HCT116 (cell line): Measurements from ENCODE around the gene CLEC11A. TPM values are rescaled to one million over a fixed set of nuclear protein-coding genes. Genes with fewer than 3 reads are reported as not detected.
"Not testable (repeated sequence)": the region's sequence is repeated elsewhere in the genome, so short reads cannot be mapped to it uniquely, and the experiment has no call there.

Experiments used
- ATAC-seq: fragments of 200-7000 bp; cut with Tn5 transposase; 2 replicates; pipeline ENCODE4 v1.9.1; 2020; ENCODE audit warnings: mild to moderate bottlenecking, moderate library complexity
- BruUV-seq: library from RNA; stranded (reverse); fragments of 400-500 nt; replicated peaks from 2 replicates; lab custom pipeline; 2021; lab: Mats Ljungman, UMichigan
- CTCF ChIA-PET: fragments of 300-600 bp; sonication (Branson Sonifier 250); formaldehyde crosslinking; loops from one replicate; lab custom pipeline; 2021; ENCODE audit warnings: antibody characterized with exemption; lab: Charles Lee
- POLR2A ChIA-PET: fragments of 300-600, 350-600 bp; sonication (Branson Sonifier 250); formaldehyde crosslinking; loops from one replicate; lab custom pipeline; 2021; ENCODE audit warnings: antibody characterized with exemption; lab: Charles Lee
- RAD21 ChIA-PET, 2 experiments: fragments of 300-600 bp; sonication (Branson Sonifier 250); formaldehyde crosslinking; loops; one replicate each; lab custom pipeline; 2023; ENCODE audit warnings: low total read pairs in 2 of 2; ENCODE audit not compliant: uncharacterized antibody in 2 of 2, unreplicated experiment in 2 of 2, low non-redundant PET in 1 of 2; lab: Charles Lee
- DNase-seq: peaks from one replicate; pipeline ENCODE4 v3.0.0-alpha.2; 2010; ENCODE audit warnings: low read depth, low spot score
- H2AFZ ChIP-seq: fragments of 200-600 bp; shearing (Covaris generic), sonication (generic); 2 replicates; pipeline ENCODE4 v1.6.1; 2017; ENCODE audit warnings: low read depth, mixed run types, mixed read lengths, antibody characterized with exemption, low read length; ENCODE audit not compliant: poor library complexity, severe bottlenecking
- H3K27ac ChIP-seq: 2 replicates; pipeline ENCODE4 v1.5.1; 2012; ENCODE audit warnings: low read depth, low read length
- H3K27me3 ChIP-seq: fragments of 200-600 bp; sonication (generic); 2 replicates; pipeline ENCODE4 v1.6.1; 2016; ENCODE audit warnings: mixed run types, low read length, mixed read lengths; ENCODE audit not compliant: insufficient read depth
- H3K36me3 ChIP-seq, 2 experiments: fragments of 200-500 bp in 1 of 2; fragments of 200-600 bp in 1 of 2; sonication (Bioruptor generic) in 1 of 2; sonication (generic) in 1 of 2; 2 replicates each; pipeline versions ENCODE4 v1.5.1 to v1.6.1; 2014 to 2016; ENCODE audit warnings: low read length in 2 of 2, inconsistent platforms in 1 of 2, mixed read lengths in 1 of 2, mixed run types in 1 of 2; ENCODE audit not compliant: insufficient read depth in 2 of 2, control insufficient read depth in 1 of 2
- H3K4me1 ChIP-seq, 2 experiments: fragments of 200-600 bp in 1 of 2; sonication (generic) in 1 of 2; 2 replicates each; pipeline versions ENCODE4 v1.5.1 to v1.6.1; 2012 to 2017; ENCODE audit warnings: low read length in 2 of 2, inconsistent platforms in 1 of 2, mild to moderate bottlenecking in 1 of 2, mixed read lengths in 1 of 2, mixed run types in 1 of 2, moderate library complexity in 1 of 2; ENCODE audit not compliant: insufficient read depth in 2 of 2, control insufficient read depth in 1 of 2
- H3K4me2 ChIP-seq: fragments of 200-600 bp; sonication (generic); 2 replicates; pipeline ENCODE4 v1.6.1; 2017; ENCODE audit warnings: mixed run types, low read length, mixed read lengths
- H3K4me3 ChIP-seq, 2 experiments: fragments of 200-600 bp in 1 of 2; sonication (generic) in 1 of 2; replicated peaks in 1 of 2; 2 replicates each; pipeline ENCODE4 v1.5.1; 2011 to 2016; ENCODE audit warnings: low read length in 2 of 2, control low read depth in 1 of 2, low read depth in 1 of 2, mild to moderate bottlenecking in 1 of 2, mixed read lengths in 1 of 2, mixed run types in 1 of 2
- H3K79me2 ChIP-seq: fragments of 200-600 bp; sonication (generic); 2 replicates; pipeline ENCODE4 v1.6.1; 2017; ENCODE audit warnings: mild to moderate bottlenecking, mixed run types, low read length, moderate library complexity, mixed read lengths; ENCODE audit not compliant: insufficient read depth
- H3K9ac ChIP-seq: fragments of 200-600 bp; sonication (generic); 2 replicates; pipeline ENCODE4 v1.6.1; 2016; ENCODE audit warnings: low read length, mixed read lengths
- H3K9me2 ChIP-seq: fragments of 200-600 bp; sonication (generic), shearing (Covaris generic); 2 replicates; pipeline ENCODE4 v1.6.1; 2017; ENCODE audit warnings: mixed run types, mild to moderate bottlenecking, moderate library complexity; ENCODE audit not compliant: insufficient read depth
- H3K9me3 ChIP-seq, 2 experiments: fragments of 200-500 bp in 1 of 2; fragments of 200-600 bp in 1 of 2; sonication (Bioruptor generic) in 1 of 2; sonication (generic) in 1 of 2; 2 replicates each; pipeline ENCODE4 v1.6.1; 2014 to 2017; ENCODE audit warnings: low read length in 2 of 2, mixed read lengths in 2 of 2, inconsistent platforms in 1 of 2, low read depth in 1 of 2, mild to moderate bottlenecking in 1 of 2, mixed run types in 1 of 2, moderate library complexity in 1 of 2; ENCODE audit not compliant: control insufficient read depth in 1 of 2, insufficient read depth in 1 of 2
- H4K20me1 ChIP-seq: fragments of 200-600 bp; sonication (generic), shearing (Covaris generic); 2 replicates; pipeline ENCODE4 v1.6.1; 2017; ENCODE audit warnings: mixed run types, mild to moderate bottlenecking, moderate library complexity; ENCODE audit not compliant: insufficient read depth
- FOSL1 ChIP-seq: IDR thresholded peaks from 2 replicates; pipeline ENCODE4 v1.6.1; 2012; ENCODE audit warnings: low read depth
- POLR2AphosphoS5 ChIP-seq: IDR thresholded peaks from 2 replicates; pipeline ENCODE4 v1.6.1; 2011; ENCODE audit warnings: mild to moderate bottlenecking, low read depth, low read length, moderate library complexity
- TCF7L2 ChIP-seq: IDR thresholded peaks from 2 replicates; pipeline ENCODE4 v1.7.0; 2011; ENCODE audit warnings: borderline replicate concordance, inconsistent platforms; ENCODE audit not compliant: insufficient read depth, insufficient read length; ENCODE audit errors: extremely low read depth
- ZNF274 ChIP-seq: fragments of 200-500 bp; sonication (Bioruptor generic); IDR thresholded peaks from 2 replicates; pipeline ENCODE4 v1.6.1; 2014; ENCODE audit warnings: mild to moderate bottlenecking, low read depth, low read length, inconsistent platforms
- intact Hi-C: fragments of 100-400 bp; cut with micrococcal nuclease; formaldehyde crosslinking; loops from 2 replicates; pipeline ENCODE4 v1.10.0; 2022
- total RNA-seq: library from RNA; stranded (reverse); gene quantifications from one replicate; pipeline ENCODE4 v1.2.1, GENCODE V29; 2021; ENCODE audit not compliant: unreplicated experiment
- TF ChIP-seq, protein P1 (sequence below): IDR thresholded peaks from 2 replicates; pipeline ENCODE4 v1.6.1; 2012
- TF ChIP-seq, protein P2 (sequence below): IDR thresholded peaks from 2 replicates; pipeline ENCODE4 v1.6.1; 2012; ENCODE audit warnings: low read depth
- TF ChIP-seq, protein P3 (sequence below), 3 experiments: fragments of 200-600 bp in 1 of 3; sonication (generic) in 1 of 3; IDR thresholded peaks in 2 of 3; conservative IDR thresholded peaks in 1 of 3; 2 replicates each; pipeline ENCODE4 v1.5.1; 2012 to 2017; ENCODE audit warnings: low read depth in 2 of 3, low read length in 2 of 3, antibody characterized with exemption in 1 of 3, borderline replicate concordance in 1 of 3, control low read depth in 1 of 3, mild to moderate bottlenecking in 1 of 3, mixed read lengths in 1 of 3, mixed run types in 1 of 3, moderate library complexity in 1 of 3; ENCODE audit not compliant: insufficient read depth in 1 of 3

The CLEC11A gene
- total RNA-seq, 1 experiment from 2014 or later = 7.1 TPM

DNA sequence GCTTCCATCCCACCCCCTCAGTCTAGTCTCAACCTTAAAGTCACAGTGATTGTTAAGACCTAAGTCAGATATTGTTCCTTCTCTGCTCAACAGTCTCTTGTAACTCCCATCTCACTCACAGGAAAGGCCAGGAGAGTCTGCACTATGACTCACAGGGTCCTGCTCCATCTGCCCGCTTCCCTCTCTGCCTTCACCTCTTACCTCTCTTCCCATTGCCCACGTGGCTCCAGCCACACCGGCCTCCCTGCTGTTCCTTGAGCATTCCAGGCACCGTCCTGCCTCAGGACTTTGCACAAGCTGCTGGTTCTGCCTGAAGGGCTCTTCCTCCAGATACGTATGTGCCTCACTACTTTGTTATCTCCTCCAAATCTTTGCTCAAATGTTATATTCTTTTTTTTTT, 44.1 kb downstream of the CLEC11A start:
- H3K9me3 ChIP-seq, CTCF ChIA-PET, H3K4me2 ChIP-seq, H3K36me3 ChIP-seq, DNase-seq, H3K9me2 ChIP-seq, H3K4me3 ChIP-seq, intact Hi-C loops, H3K79me2 ChIP-seq, H3K27me3 ChIP-seq, H2AFZ ChIP-seq, POLR2A ChIA-PET, H4K20me1 ChIP-seq, BruUV-seq, H3K9ac ChIP-seq, H3K27ac ChIP-seq, H3K4me1 ChIP-seq: not testable (repeated sequence)
- RAD21 ChIA-PET = interaction anchor here in 1 of 2 experiments (0.7 kb wide), 1 partner anchor 10 kb away, joined by 3 read pairs; no protein-coding TSS in a partner anchor
- peak; percentile 62; the same call in 1 of the 2 replicates for ATAC-seq
- TF ChIP-seq, protein P1, sequence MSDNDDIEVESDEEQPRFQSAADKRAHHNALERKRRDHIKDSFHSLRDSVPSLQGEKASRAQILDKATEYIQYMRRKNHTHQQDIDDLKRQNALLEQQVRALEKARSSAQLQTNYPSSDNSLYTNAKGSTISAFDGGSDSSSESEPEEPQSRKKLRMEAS = peak; percentile 45; the same call in 1 of the 2 replicates

DNA sequence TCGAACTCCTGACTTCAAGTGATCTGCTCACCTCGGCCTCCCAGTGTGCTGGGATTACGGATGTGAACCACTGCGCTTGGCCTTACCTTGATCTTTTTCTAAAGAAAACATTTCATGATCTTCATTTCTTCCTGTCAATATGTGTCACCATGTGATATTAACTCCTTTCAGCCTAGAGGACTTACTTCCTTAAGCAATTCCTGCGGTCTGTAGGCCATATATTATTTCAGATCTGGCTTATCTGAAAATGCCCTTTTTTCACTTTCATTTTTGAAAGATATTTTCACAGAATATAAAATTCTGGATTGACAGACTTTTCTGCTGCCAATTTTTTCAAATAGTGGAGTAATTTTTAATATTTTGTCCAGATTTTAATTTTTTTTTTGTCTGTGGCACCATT, 45.1 kb downstream of the CLEC11A start:
- intact Hi-C loops = no loop called here
- ChIA-PET RAD21 (no interaction called here), POLR2A (no interaction called here), CTCF (no interaction called here)
- Histone ChIP-seq H3K4me2 (no peak overlapping the region), H3K4me3 (no peak overlapping the region), H3K9ac (no peak overlapping the region), H4K20me1 (no peaks in the 10 kb centered on the region), H3K27ac (no peak overlapping the region), H3K79me2 (no peaks in the 10 kb centered on the region), H3K9me2 (no peaks in the 10 kb centered on the region), H3K36me3 (no peaks in the 10 kb centered on the region), H3K27me3 (no peaks in the 10 kb centered on the region), H2AFZ (no peak overlapping the region), H3K9me3 (no peaks in the 10 kb centered on the region), H3K4me1 (peaks cover 0 to 10% of the 10 kb centered on the region in 2 experiments; a peak in 1 of 4 replicates)
- DNase-seq (no peak), ATAC-seq (no peak)
- BruUV-seq = no TSS peak
- no peak for TF ChIP-seq POLR2AphosphoS5
- TF ChIP-seq, protein P2, sequence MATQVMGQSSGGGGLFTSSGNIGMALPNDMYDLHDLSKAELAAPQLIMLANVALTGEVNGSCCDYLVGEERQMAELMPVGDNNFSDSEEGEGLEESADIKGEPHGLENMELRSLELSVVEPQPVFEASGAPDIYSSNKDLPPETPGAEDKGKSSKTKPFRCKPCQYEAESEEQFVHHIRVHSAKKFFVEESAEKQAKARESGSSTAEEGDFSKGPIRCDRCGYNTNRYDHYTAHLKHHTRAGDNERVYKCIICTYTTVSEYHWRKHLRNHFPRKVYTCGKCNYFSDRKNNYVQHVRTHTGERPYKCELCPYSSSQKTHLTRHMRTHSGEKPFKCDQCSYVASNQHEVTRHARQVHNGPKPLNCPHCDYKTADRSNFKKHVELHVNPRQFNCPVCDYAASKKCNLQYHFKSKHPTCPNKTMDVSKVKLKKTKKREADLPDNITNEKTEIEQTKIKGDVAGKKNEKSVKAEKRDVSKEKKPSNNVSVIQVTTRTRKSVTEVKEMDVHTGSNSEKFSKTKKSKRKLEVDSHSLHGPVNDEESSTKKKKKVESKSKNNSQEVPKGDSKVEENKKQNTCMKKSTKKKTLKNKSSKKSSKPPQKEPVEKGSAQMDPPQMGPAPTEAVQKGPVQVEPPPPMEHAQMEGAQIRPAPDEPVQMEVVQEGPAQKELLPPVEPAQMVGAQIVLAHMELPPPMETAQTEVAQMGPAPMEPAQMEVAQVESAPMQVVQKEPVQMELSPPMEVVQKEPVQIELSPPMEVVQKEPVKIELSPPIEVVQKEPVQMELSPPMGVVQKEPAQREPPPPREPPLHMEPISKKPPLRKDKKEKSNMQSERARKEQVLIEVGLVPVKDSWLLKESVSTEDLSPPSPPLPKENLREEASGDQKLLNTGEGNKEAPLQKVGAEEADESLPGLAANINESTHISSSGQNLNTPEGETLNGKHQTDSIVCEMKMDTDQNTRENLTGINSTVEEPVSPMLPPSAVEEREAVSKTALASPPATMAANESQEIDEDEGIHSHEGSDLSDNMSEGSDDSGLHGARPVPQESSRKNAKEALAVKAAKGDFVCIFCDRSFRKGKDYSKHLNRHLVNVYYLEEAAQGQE = no peak
- TF ChIP-seq FOSL1 = no peak
- no peak for TF ChIP-seq ZNF274
- TF ChIP-seq, protein P3, sequence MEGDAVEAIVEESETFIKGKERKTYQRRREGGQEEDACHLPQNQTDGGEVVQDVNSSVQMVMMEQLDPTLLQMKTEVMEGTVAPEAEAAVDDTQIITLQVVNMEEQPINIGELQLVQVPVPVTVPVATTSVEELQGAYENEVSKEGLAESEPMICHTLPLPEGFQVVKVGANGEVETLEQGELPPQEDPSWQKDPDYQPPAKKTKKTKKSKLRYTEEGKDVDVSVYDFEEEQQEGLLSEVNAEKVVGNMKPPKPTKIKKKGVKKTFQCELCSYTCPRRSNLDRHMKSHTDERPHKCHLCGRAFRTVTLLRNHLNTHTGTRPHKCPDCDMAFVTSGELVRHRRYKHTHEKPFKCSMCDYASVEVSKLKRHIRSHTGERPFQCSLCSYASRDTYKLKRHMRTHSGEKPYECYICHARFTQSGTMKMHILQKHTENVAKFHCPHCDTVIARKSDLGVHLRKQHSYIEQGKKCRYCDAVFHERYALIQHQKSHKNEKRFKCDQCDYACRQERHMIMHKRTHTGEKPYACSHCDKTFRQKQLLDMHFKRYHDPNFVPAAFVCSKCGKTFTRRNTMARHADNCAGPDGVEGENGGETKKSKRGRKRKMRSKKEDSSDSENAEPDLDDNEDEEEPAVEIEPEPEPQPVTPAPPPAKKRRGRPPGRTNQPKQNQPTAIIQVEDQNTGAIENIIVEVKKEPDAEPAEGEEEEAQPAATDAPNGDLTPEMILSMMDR (IDR thresholded peaks at IDR 0.05 in 2 of 3, conservative IDR thresholded peaks at IDR 0.05 in 1 of 3; ENCODE audit: borderline replicate concordance in 1 of 3, insufficient read depth in 1 of 3, low read depth in 2 of 3, low read length in 2 of 3) = no peak
- TF ChIP-seq TCF7L2 = no peak

DNA sequence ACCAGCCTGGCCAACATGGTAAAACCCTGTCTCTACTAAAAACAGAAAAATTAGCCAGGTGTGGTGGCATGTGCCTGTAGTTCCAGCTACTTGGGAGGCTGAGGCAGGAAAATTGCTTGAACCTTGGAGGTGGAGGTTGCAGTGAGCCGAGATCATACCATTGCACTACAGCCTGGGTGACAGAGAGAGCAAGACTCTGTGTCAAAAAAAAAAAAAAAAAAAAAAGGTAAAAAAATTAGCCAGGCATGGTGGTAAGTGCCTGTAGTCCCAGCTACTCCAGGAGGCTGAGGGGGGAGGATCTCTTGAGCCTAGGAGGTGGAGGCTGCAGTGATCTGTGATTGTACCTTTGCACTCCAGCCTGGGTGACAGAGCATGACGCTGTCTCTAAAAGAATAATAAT, 47.0 kb downstream of the CLEC11A start, which contains the start of gene GPR32:
Gene GPR32 (plus strand): TSS at position 301 of the 400 bp plus-strand sequence. CDS start 137 bp downstream, outside the sequence.
- H3K9me3 ChIP-seq, BruUV-seq, CTCF ChIA-PET, H2AFZ ChIP-seq, ATAC-seq, H3K4me1 ChIP-seq, H3K27ac ChIP-seq, H4K20me1 ChIP-seq, DNase-seq, H3K4me2 ChIP-seq, H3K4me3 ChIP-seq, H3K9me2 ChIP-seq, H3K9ac ChIP-seq, RAD21 ChIA-PET, POLR2A ChIA-PET, intact Hi-C loops, H3K36me3 ChIP-seq, H3K27me3 ChIP-seq, H3K79me2 ChIP-seq: not testable (repeated sequence)
